Measurements from ENCODE around the gene CCDC85B.
A peak's percentile ranks its signal among the peaks of the same experiment; 100 is the strongest.
"Not testable (repeated sequence)": the region's sequence is repeated elsewhere in the genome, so short reads cannot be mapped to it uniquely, and the experiment has no call there.

The CCDC85B gene

DNA sequence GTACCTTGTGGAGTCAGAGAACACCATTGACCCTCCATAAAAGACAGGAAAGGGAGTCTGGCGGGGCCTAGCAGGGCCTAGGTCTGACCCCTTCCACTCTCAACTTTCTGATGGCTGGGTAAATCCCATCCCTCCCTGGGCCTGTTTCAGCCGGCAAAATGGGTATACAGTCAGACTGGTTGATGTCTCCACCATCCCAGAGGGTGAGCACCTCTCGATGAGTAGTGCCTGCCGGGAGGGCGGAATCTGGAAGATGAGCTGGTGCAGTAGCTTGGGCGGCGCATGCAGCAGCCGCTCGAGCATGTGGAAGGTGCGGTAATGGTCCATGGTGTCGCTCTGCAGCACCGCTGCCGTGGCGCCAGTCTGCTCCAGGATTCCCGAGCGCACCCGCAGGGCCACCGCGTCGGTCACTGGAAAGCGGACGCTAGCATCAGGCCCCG is 2.7 kb upstream of the CCDC85B start:
- no peak for DNase-seq

DNA sequence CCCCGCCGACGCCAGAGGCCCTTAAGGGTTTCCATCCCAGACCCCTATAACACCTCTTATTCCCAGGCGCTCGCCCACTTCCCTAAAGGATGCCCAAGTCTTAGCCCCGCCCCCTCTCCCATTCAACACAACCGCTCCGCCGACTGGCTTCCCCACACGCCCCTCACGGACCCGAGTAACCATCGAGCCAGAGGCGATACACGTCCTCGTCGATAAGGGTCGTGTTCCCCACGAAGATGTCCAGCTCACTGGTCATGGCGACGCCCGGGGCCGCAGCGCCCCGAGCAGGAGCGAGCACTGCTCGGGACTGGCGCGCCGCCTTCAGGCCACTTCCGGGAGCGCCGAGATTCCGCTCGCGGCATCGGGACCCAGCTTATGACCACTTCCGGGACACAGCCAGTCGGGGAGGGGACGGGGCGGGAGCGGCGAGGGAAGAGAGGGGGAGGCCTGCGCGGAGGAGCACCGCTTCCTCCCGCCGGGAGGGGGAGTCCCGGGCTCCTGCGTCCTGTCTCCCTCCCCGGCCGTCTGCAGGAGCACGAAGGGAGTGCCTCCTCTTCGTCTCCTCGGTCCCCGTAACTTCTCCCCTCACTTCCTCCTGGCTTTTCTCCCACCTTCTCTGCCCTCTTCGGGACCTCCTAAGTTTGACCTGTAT is 2.2 kb upstream of the CCDC85B start, which contains the start of gene FIBP:
Gene FIBP (minus strand): TSS at position 309 of the 652 bp plus-strand sequence. CDS start 53 bp downstream, at position 256.
- peak; percentile 97 for DNase-seq

DNA sequence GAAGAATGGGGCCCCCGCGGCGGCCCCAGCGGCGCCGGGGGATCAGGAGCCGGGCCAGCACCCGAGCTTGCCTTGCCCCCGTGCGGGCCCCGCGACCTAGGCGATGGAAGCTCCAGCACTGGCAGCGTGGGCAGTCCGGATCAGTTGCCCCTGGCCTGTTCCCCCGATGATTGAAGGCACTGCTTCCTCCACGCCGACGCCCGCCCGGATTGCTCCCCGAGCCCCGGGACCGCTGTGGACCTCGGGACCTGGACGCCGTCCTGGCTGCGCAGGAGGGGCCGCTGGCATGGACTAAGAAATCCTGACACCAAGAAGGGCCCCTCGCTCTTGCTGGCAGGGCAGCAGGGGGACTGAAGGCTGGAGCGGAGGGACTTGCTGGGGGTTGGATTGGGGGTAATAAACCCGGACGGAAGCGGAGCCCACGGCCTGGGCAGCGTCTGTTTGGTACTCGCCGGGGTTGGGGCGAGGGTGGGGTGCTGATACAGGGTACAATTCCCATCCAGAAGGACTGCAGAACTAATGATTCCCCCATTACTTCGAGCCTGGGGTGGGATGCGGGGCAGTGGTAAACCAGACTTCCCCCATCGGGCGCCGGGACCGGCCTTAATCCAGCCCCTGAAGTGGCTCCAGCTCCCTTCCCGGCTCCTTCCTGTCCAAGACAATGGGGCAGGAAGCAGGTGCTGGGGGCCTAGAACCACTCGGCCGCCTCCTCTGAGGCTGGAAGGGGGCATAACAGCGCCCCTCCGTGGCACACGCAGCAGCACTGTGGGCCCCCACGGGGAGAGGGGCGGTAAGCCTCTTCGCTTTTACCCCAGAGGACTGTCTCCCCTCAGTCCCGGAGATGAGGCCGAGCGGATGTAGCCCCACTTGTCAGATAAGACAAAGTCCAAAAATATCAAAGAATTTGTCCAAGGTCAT is 1.0 kb downstream of the CCDC85B start:
- peak; percentile 43 for DNase-seq

DNA sequence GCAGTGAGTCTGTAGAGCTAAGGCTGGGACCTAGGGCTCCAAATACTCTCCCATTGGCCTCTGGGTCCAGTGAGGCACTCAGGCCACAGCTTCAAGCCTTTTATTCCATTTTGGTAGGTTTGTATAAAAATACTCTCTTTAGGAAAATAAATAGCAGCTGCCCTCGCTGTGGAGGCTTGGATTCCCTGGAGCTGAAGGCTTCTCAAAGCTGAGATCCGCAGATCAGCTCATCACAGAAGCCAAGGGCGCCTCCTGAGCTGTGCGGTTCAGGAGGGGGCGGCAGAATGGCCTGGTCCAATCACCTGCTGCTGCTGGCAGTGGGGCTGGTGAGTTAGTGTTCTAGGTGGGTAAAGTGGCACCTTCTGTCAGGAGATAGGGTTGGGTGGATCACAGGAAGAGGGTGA is 1.7 kb downstream of the CCDC85B start:
- DNase-seq = not testable (repeated sequence)

DNA sequence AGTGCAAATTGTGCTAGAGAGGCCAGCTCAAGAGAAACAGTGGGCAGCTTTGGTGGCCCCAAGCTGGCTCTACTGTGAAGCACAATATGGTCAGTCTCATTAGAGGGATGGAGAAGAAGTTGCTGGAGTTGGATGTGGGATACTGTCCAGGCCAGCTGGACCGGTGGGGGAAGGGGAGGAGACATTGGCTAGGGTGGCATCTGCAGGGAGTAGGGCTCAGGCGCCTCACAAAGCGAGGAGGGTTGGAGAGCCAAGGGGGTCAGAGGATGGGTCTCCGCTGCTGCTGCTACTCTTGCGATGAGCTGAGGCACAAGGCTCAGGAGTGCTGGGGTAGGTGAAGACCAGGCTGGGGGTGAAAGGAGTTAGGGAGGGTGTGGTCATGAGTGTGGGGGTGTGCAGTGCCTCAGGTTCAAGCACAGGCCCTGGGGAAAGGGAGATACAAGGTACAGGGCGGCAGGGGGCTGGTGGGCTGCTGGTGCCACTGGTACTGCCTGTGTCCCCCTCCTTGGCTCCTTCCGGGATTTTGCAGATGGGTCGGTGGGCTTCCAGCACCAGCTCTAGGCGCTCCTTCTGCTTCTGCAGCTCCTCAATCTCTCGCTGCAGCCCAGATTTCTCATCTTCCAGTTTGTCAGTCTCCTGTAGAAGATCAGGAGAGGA is 2.3 kb downstream of the CCDC85B start:
- DNase-seq = no peak

DNA sequence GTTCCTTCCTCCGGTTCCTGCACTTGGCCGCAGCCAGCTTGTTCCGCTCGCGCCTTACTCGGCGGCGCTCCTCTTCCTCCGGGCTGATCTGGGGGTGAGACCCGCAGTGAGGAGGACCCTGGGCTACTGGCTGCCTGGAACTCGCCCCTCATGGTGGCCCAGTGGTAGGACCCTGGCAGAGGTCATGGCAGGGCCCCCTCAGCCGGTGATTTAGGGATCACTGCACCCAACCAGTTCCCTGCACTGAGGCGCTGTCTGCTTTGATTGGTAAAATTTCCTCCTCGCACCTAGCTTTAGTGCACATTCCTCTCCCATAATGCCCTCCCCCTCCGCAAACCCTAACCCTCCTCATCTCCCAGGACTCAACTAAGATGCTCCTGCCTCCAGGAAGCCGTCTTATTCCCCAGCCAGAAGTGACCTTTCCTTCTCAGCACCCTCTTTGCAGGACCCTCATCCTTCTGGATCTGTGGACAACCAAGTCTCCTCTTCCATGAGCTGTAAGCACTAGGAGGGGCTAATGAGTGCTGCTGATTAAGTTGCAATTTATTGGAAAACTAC is 3.6 kb downstream of the CCDC85B start:
- no peak for DNase-seq

DNA sequence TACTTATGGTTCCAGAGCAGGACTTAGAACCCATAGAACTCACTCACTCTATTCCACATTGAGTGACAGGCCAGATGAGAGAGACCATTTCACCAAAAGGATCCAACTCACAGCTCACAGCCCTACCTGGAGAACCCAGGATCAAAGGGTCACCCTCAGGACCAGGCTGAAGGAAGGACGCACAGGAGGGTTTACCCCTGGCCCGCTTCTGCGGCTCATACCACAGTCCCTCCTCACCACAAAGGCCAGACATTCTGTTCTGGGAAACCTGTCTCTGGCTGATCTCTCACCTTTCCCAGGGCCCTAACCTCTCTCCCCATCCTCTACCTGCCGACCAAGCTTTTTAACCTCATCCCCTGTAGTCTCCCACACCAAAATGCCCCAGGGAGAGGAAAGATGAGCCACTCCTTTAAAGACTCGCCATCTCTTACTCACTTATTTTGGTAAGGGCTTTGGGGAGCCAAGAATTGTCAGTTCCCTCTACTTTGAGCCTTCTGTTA is 5.1 kb downstream of the CCDC85B start:
- DNase-seq = no peak

DNA sequence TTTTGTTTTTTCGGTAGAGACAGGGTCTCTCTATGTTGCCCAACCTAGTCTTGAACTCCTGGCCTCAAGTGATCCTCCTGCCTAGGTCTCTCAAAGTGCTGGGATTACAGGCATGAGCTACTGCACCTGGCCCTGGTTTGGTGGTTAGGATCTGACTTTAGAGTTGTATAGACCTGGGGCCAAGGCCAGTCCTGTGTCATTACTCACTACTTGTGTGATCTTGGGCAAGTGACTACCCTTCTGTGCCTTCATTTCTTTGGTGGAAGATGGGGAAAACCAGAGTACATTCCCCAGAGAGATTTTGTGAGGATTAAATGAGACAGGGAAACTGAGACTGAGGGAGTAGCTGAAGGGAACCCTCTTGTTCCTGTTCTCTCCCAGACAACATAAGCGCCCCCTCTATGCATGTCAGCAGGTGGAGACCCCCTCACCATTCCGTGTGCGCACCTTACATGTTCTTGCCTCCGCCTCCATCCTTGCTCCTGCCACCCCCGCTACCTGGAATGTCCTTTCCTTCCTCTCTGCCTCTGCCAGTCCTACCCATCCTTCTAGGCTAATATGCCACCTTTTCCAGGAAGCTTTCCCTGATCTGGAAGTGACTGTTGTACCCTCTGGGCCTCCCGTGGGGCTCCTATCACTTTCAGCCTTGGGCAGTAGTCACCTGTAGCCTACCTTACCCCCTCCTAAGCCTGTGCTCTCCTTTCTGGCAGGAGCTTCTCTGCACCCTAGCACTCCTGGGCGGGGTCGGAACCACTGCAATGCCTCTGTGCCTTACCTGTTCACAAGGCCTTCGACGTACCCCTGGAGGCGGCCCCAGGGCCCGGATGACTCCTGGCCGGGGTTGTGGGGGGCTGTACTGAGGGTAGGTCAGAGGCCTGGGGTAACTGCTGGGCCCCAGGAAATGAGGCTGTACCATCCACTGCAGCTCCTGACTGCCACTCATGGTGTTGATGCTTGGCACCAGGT is 5.8 kb downstream of the CCDC85B start:
- no peak for DNase-seq

DNA sequence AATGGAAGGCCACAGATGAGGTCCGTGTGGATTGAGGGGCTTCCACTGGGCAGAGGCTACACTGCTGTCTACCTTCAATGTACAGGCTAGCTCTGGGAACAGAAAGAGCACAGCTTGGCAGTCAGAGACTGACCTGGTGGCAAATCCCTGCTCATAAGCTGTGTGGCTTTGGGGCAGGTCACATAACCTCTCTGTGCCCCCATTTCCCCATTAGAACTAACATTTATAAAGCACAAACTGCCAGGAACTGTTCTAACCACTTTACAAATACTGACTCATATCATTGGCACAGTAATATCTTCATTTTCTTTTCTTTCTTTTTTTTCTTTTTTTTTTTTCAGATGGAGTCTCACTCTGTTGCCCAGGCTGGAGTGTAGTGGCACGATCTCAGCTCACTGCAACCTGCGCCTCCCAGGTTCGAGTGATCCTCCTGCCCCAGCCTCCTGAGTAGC is 6.6 kb downstream of the CCDC85B start:
- no peak for DNase-seq

DNA sequence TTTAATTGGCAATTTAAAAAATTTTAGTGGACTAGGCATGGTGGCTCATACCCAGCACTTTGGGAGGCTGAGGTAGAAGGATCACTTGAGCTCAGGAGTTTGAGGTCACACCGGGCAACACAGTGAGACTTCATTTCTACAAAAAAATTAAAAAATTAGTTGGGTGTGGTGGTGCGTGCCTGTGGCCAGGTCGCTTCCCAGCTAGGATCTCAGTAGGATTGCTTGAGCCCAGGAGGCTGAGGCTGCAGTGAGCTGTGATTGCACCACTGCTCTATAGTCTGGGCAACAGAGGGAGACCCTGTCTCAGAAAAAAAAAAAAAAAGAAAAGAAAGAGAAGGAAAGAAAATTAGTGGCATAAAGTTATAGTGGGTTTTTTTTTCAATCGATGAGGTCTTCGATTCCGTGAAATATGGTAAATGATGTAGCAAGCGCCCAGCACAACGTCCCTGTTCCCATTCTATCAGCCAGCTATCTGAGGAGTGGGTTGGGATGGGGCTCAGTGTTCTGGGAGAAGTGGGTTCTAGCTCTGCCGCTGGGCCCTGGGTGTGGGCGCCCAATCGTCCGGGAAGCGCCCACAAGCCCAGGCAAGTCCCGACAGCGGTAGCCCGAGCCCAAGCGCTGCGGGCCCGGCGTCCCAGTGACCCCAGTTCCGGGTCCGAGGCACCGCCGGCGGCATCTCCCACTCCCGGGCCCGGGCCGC is 8.3 kb downstream of the CCDC85B start:
- no peak for DNase-seq

DNA sequence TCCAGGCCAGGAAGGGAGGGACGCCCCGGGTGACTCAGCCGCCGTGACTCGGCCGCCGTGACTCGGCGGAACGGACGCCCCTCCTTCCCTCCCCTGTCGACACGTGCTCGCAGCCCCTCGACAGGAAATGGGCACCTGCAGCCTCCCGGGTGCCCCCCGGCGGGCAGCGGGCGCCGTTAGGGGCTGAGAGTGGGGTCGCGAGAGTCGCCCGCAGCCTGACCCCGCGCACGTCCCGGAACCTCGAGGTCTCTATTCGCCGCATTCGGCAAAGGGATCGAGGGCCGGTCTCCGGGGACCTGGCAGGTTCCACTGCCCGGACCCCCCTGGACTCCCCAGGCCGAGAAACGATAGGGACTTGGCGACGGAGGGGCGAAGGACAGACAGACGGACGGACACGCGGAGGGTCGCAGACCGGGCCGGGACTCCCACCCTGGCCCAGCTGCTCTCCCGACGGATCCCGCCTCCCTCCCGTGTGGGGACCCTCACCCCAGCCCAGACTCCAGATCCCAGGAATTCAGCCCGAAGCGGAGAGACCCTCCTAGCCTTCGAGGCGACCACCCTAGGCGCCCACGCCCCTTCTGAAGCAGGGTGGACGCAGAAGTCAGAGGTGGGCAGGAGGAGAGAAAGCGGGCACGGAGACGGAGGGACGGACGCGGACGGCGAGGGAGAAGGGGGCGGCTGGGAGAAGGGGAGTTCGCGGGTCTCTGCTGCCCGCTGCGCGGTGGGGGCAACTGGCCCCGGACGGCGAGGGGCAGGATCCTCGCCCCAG is 9.1 kb downstream of the CCDC85B start:
- DNase-seq = peak; percentile 88

DNA sequence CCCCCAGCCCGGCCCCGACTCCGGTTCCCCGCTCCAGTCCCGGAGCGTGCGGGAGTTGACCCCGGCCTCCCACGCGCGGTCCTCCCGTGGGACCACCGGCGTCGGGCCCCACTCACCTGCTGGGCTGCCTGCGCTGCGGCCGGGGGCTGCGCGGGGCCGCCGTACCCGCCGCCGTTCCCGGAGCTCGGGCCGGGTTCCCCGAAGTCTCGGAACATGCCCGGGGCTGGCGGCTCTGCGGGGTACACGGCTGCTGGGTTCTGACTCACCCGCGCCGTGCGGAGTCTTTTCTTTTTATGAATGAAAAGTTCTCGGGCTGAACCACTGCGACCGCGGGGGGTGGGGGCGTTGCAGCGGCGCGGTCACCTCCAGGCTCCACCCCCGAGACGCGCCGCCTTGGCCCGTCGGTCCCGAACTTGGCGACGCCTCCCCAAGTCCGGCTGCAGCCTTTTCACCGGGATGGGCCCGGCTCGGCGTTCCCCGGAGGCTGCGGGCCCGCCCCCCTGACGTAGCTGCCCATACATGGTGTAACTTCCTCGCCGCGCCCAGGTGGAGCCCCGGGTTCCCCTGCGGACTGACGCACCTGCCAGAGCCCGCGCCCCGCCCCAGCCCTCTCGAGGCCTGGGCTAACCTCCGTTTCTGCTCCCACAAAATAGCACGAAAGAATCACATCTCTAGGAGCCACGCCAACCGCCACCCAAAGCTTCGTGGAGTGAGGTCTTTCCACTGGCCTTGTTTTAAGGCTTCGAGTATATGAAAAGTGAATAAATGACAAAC is 9.8 kb downstream of the CCDC85B start, which contains the start of gene FOSL1:
Gene FOSL1 (minus strand): TSS at position 264 of the 774 bp plus-strand sequence. CDS start 49 bp downstream, at position 215.
- peak; percentile 97 for DNase-seq

DNA sequence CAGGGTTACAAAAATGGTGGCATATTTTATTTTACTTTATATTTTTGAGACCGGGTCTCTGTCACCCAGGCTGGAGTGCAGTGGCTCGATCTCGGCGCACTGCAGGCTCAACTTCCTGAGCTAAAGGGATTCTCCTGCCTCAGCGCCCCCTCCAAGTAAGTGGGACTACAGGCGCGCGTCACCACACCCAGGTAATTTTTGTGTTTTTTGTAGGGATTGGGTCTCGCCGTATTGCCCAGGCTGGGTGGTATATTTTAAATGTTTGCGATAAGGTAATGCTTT is 10.4 kb downstream of the CCDC85B start:
- no peak for DNase-seq

DNA sequence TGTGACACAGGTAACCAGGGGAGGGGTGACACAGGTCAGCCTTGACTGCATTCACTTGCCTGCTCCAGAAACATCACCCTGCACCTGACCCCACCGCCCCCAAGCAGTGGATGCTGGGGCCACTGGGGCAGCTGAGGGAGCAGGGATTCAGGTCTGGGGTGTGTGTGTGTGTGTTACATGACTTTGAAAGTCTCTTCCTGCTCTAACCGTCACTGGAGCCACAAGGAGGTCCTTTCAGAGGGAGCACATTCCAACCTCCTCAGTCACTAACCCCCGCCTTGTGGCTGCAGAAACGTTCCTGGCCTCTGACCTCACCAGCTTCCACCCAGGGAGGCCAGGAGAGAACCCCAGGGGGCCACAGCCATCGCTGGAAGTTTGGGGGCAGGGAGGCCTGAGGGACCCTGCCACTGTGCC is 12.6 kb downstream of the CCDC85B start:
- peak; percentile 98 for DNase-seq

DNA sequence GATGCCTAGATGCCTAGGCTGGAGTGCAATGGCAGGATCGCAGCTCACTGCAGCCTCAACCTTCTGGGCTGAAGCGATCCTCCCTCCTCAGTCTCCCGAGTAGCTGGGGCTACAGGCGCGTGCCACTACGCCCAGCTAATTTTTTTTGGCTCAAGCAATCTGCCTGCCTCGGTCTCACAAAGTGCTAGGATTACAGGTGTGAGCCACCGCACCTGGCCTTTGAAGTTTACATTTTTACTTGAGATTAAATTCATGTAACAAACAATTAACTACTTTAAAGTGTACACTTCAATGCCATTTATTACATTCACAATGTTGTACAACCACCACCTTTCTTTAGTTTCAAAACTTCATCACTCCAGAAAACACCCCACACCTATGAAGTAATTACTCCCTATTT is 13.2 kb downstream of the CCDC85B start:
- DNase-seq = no peak

DNA sequence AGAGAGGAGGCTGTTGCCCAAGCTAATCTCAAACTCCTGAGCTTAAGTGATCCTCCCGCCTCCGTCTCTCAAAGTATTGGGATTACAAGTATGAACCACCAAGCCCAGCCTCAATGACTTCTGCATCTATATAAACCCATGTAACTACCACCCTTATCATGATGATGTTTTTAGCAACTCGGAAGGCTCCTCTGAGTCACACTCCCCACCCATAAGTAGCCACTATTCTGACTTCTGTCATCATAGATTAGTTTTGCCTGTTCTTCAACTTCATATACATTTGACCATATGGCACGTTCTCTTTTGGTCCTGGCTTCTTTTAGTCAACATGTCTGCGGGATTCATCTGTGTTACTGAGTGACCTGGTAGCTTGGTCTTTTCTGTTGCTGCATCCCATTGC is 16.1 kb downstream of the CCDC85B start:
- peak; percentile 67 for DNase-seq

DNA sequence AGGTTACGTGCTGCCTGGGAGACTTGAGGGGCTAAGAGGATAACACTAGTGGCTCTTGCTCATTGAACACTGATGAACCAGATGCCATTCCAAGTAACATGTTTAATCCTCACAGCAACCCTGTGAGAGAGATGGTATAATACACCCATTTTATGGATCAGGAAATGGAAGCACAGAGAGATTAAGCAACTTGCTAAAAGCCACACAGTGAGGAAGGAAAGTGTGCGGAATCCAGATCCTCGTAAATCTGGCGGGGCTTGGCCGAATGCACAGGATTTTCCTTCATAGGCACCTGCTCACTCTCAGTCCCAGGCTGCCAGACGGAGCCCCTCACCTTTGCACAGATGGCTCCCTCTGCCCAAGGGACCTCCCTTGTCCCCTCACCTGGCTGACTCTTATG is 17.4 kb downstream of the CCDC85B start:
- DNase-seq = no peak

DNA sequence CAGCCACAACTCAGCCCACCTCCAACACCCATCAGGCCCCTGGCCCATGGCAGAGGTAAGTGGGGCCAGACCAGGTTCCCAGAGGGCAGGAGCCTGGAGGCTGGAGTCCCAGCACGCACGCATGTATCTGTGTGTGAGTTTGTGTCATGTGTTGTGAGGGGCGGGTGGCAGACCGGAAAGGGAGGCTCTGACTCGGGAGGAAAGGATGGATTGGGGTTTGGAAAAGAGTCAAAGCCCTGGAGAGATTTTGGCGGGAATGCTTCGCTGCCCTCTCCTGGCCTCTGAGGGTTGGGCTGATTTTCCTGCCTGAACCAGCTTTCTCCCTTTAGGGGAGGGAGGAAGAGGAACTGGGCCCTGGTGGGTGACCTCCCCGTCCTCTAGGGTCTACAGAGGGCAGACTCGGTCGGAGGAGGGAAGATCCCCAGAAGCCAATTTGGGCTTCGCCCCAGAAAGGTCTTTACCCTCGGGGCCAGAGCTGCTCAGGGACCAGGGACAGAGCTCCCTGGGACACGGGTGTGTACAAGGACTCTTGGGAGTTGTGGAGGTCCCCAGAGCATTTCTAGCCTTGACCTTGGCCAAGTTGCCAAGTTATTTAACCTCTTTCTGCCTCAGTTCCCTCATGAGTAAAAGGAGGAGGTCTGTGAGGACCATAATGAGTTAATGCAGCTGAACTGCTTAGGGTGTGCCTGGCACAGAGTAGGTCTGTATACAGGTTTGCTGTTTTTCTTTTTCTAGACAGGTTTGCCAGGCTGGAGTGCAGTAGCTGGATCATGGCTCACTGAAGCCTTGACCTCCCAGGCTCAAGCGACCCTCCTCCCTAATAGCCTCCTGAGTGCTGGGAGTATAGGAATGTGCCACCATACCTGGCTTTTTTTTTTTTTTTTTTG is 21.5 kb downstream of the CCDC85B start:
- DNase-seq = peak; percentile 97
